ENCODE measurements around the gene MYL7.

The MYL7 gene

DNA sequence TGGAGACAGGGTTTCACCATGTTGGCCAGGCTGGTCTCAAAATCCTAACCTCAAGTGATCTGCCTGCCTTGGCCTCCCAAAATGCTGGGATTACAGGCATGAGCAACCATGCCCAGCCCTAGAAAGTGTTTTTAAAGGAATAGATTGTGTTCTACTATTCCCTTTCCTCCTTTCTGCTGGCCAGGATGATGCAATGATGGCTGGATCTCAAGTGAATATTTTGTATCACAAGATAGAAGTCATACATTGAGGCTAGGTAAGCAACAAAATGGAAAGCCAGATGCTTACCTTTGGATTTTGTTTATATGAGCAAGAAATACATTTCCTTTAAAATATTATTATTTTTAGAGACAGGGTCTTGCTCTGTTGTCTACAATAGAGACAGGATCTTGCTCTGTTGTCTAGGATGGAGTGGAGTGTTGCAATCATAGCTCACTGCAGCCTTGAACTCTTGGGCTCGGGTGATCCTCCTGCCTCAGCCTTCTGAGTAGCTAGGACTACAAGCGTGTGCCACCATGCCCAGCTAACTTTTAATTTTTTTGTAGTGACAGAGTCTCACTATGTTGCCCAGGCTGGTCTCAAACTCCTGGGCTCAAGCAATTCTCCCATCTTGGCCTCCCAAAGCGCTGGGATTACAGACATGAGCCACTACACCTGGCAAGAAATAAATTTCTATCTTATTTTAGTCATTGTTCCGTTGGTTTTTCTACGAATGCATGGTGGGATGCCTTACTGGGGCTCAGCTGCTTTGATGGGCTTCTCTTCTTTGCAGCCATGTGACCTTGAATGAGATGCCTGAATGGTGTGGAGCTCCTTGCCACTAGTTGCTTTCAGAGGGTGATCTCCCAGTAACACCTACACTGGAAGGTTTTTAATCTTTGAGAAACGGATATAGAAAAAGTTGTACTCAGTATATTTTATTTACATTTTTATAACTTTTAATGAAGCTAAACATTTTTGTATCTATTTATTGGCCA lies 42.8 kb downstream of the MYL7 start:
- no peak for DNase-seq

DNA sequence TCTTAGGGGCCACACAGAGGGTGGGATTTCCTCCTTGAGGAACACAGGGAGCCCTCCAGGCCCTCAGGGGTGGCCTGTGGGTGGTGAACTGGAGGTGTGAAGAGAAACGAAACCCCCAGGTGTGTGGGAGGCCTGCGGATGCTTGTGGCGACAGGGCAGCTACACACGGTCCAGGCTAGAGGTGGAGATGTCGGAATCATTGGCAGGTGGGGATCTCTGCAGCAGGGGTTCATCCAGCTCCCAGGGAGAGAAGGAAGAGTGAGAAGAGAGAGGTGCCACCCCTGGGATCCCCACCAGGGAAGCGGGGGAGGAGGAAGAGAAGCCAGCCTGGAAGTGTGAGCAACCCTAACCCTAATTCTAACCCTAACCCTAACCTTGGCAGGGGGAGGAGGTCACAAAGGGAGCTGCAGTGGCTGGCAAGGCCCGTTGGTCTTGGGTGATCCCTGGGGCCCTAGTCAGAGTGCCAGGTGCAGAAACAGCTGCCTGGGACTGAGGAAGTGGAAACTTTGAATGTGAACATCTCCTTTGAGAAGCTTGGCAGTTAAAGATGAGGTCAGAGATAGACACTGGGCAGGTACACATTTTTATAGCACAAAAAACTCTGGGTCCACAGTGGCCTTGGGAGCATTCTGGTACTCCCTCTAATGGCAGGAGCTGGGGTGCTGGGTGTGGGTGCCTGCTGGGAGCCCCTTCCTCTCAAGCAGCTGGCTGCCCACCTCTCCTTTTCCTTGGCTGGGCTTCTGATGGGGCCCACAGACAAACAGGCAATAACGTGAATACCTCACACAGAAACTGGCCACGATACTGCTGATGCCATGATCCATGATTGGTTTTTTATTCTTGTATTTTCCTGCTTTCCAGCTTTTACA lies 43.8 kb downstream of the MYL7 start:
- DNase-seq: no peak

GRCh38 chr7:44096326-44096881 lies 44.7 kb downstream of the MYL7 start:
- no peak for DNase-seq

GRCh38 chr7:44095781-44096180 lies 45.4 kb downstream of the MYL7 start:
- DNase-seq: no peak

- no peak for DNase-seq
Measured at GRCh38 chr7:44094883-44095592, 46.1 kb downstream of the MYL7 start.

DNA sequence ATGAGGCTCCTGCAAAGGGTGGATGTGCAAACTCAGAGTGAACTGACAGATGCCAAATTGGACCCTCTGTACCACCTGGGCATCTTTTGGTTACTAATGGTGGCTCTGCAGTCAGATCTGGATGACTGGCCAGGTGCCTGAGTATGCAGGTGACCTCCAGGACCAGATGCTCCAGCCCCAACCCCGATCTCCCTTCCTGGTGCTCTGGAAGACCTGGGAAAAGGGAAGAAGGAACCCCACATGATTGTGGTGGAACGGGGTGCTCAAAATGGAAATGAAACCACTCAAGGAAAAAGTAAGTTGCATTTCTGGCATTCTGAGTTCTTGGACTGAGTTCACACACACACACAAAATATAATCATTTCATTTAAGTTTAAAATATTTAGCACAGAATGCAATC lies 46.8 kb downstream of the MYL7 start:
- no peak for DNase-seq

GRCh38 chr7:44093102-44093641 lies 48.0 kb downstream of the MYL7 start:
- no peak for DNase-seq

Measured in amniotic stem cell (primary cell).